GM18508 (cell line): ENCODE measurements around the gene RNASE12.
"Not testable (repeated sequence)": the region's sequence is repeated elsewhere in the genome, so short reads cannot be mapped to it uniquely, and the experiment has no call there.

Experiments used
- ATAC-seq: cut with Tn5 transposase; IDR thresholded peaks from one replicate; pipeline ENCODE4 v1.9.1; 2021; ENCODE audit warnings: moderate number of reproducible peaks; ENCODE audit not compliant: insufficient read depth, unreplicated experiment

RNASE12 gene

DNA sequence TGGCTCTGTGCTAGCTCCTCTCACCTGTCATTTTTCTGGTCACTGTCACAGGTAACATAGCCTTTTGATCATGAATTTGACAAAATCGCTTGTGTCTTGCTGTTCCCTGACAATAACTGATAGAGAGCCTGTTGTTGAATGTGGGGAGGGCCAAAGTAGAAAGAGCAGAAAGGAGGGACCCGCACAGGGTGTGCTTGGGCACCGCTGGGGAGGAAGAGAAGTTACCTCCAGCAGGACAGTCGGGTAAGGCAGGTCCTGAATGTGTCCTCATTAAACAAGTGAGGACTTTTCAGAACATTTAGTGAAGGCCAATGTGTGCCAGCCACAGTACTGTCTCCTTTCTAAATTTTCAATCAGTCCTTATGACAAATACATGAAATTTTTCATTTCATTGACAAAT lies at the start of gene RNASE12:
Gene RNASE12, minus strand, starts transcription at position 142 of the 400 bp plus-strand sequence. CDS start 653 bp downstream, outside the sequence.
- ATAC-seq, result no peak

DNA sequence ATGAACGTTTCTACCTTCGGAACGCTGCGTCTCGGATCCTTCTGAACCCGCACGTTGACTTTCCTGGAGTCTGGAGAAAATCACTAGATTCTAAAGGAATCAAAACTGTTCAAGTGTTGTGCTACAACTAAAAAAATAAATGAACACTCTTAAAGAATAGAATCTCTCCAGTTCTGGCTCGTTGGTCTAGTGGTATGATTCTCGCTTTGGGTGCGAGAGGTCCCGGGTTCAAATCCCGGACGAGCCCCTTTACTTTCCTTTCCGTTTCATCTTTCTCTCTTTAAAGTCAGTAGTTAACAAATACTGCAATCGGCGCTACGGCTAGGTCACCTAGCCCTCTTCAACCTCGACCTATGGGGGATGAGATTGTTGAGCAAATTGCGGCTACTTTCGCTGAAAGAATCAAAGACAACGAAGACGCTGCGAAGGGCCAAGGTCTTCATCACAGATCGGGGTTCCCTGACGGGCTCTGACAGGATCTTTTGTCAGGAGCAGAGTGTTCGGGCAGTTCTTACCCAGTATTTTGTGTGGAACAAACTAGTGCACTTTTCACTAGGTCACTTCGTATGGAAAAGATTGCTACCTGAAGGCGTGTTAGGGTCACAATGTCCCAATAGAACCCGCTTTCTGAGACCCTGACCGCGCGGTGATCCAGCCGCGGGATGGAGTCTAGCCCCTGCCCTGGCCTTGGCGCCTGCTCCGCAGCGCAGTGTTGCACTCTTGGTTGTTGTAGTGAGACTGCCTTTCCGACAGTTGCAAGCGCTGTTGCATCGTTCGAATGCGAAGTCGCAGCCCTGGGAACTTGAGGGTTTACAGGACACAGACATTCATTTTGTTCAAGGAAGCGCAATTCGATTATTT lies 41.9 kb upstream of the RNASE12 start:
- ATAC-seq, result peak; percentile 36

GRCh38 chr14:20632448-20632830 lies 41.3 kb upstream of the RNASE12 start:
- ATAC-seq, result peak; percentile 11

DNA sequence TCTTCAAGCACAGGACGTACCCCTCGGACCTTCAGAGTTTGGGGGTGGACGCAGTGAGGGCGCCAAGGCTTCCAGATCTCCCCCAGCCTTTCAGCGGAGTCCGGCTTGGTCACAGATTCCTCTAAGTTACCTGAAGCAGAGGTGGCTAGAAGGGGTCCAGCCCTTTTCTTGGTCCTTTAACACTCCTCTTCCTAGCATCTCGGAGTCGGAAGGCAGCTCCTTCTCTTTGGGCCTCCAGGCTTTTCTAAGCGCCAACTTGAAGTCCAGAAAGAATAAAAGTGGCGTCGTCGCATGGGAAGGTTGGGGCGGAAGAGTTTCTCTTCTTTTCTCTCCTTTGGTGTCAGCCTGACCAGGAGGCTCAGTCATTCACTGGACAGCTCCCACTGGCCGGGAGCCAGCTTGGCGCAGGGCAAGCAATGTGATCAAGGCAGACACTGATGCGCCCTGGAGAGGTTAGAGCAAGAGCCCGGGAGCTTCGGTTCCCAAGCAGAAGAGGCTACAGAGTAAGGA lies 40.8 kb upstream of the RNASE12 start:
- no peak for ATAC-seq

- no peak for ATAC-seq
Observed at GRCh38 chr14:20631023-20631879, 40.1 kb upstream of the RNASE12 start.

- ATAC-seq, result no peak
Observed at GRCh38 chr14:20630340-20631022, 39.3 kb upstream of the RNASE12 start.

DNA sequence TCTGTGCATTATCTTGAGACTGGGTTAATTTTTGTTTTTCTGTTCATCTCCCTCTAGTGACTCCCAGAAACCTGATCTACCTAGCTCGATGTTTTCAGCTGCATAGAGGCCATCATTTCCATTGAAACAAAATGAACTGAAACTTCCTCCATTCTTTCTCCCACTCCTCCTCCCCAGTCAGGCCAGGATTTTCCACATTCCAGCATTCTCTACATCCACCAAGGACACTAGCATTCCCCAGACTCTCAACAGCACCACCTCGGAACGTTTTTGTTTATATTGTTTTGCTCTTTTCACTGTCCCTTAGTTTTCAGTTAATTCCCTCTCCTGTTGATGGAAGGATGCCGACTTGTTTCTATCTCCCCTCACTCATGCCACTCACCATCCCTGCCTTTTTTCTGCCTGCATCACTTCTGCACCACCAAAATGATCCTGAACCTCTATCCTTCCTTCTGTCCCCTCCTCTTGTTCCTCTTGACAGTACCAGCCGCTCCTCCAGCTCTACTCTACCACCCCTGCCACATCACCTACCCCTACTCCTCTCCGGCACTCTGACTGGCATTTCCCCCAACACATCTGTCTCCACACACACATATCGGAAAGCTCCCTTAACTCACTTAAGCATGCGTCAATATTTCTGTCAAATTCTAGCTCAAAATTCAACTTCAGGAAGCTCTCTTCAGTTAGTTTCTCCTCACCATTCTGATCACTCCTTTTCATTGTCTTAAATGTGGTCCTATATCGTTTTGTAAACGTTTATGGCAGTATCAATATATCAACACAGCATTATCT lies 37.1 kb upstream of the RNASE12 start:
- no peak for ATAC-seq

DNA sequence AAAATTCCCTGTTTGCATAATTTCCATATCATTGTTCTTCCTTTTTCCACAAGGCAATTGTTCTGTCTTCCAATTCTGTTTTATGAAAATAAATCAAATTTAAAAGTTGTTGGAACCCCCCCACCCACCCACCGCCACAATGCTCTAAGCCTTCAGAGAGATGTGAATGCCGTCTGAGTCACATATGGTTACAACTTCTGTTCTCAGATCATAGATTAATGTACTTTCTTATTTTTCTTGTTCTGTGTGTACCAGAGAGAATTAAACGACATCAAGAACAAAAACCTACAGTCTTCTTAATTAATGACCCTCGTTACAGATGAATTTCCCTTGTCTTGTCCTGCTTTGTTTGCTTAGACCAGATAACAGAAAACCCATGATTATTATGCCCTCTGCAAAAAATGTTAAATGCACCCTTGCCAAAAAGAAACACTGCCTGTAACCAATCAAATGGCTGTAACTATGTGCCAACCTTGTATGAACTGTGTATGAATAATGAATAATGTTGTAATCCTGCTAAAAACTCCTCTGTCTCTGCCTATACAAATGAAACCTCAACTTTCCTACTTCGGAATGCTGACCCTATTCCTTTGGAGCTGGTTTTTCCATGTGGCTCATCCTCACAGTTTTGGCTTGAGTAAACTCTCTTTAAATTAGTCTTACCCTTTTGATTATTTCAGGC lies 36.3 kb upstream of the RNASE12 start:
- no peak for ATAC-seq

DNA sequence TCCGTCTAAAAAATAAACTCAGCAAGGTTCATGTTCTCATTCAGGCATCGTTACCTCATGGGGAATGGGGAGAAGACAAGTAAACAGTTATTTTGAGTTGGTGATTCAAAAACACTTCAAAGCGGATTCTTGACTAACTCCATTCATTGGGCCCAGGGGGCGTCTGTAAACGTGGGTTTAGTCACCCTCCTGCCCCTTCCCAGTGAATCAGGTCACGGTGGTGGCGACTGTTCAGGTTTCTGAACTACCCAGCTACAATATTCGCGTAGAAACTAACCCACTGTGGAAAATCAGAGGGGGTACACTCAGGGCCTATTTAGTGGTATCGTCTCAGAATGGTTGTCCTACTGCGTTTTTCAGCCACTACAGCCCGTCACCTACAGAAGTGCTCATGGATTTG lies 35.1 kb upstream of the RNASE12 start:
- ATAC-seq, result no peak

- no peak for ATAC-seq
Observed at GRCh38 chr14:20624495-20625070, 33.4 kb upstream of the RNASE12 start.

DNA sequence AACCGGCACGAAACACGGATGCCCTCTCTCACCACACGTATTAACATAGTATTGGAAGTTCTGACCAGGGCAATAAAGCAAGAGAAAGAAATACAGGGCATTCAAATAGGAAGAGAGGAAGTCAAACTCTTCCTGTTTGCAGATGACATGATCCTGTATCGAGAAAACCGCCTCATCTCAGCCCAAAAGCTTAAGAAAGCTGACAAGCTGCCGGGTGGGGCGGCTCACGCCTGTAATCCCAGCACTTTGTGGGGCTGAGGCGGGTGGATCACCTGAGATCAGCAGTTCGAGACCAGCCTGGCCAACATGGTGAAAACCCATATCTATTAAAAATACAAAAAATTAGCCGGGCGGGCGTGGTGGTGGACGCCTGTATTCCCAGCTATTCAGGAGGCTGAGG lies 32.6 kb upstream of the RNASE12 start:
- ATAC-seq, result no peak

- no peak for ATAC-seq
Observed at GRCh38 chr14:20622816-20623291, 31.7 kb upstream of the RNASE12 start.

DNA sequence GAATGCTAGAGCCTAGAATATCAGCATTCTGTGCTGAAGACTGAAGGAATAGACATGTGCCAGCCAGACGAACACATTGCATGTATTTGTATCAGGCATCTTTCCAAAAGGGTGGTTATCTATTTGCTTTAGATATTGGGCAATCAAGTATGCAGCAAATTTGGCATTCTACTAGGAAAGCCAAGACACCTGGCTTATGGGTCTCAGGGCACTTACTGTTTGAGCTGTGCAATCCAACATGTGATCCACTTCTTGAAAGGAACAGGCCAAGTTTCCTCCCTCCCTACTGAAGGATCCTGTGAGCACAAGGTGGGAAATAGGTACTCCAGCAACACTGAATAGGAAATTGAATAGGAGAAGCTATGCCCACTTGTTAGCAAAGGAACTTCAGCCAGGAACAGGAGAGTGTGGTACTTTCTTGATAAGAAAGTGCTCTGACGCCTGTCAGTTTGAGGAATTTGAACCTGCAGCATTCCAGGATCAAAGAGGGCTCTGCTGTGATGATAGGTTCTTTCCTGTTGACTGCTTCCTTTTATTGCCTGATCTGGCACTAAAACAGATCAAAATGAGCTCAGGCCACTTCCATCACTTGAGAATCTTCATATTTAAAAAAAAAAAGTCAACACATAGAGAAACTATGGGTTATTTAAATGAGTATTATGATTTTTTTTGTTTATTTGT lies 29.8 kb upstream of the RNASE12 start:
- ATAC-seq, result no peak

- not testable (repeated sequence) for ATAC-seq
Observed at GRCh38 chr14:20619688-20620087, 28.5 kb upstream of the RNASE12 start.

- ATAC-seq, result no peak
Observed at GRCh38 chr14:20618271-20618749, 27.1 kb upstream of the RNASE12 start.

GRCh38 chr14:20617138-20618003 lies 26.2 kb upstream of the RNASE12 start:
- no peak for ATAC-seq

DNA sequence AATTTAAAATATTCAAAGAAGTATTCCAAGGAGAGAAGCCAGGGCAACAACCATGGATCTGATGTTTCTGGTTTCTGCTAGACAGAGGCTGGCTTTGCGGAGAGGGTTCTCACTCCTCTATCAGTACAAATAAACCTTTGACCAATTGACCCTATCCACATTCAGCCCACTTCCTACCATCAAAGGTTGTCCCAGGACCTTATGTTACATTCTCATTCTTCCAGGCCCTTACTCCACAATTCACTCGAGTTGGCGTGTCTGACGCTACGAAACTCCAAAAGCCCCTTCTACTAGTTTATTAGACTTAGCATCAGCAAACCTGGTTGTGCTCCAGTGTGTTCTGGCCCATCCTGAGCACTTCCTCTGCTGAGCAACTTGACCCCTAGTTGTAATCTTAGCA lies 24.8 kb upstream of the RNASE12 start:
- ATAC-seq, result no peak
